ENCODE results near the gene NAV2.

- TF ChIP-seq CTCF (IDR thresholded peaks at IDR 0.05; ENCODE audit: borderline replicate concordance, extremely low read depth, low read length, poor library complexity, severe bottlenecking), result no peak
- no peak for TF ChIP-seq EZH2 (IDR thresholded peaks at IDR 0.05; ENCODE audit: borderline replicate concordance, low read depth, low read length, severe bottlenecking)
These were observed 31.5 kb downstream of the NAV2 start for GRCh38 chr11:19744130-19744529.

All from DND-41 (cell line).